GM21619 (cell line): ENCODE results near the gene AKAP12.

Source experiments
- ATAC-seq: cut with Tn5 transposase; IDR thresholded peaks from one replicate; pipeline ENCODE4 v1.9.1; 2021; ENCODE audit not compliant: unreplicated experiment

The AKAP12 gene

DNA sequence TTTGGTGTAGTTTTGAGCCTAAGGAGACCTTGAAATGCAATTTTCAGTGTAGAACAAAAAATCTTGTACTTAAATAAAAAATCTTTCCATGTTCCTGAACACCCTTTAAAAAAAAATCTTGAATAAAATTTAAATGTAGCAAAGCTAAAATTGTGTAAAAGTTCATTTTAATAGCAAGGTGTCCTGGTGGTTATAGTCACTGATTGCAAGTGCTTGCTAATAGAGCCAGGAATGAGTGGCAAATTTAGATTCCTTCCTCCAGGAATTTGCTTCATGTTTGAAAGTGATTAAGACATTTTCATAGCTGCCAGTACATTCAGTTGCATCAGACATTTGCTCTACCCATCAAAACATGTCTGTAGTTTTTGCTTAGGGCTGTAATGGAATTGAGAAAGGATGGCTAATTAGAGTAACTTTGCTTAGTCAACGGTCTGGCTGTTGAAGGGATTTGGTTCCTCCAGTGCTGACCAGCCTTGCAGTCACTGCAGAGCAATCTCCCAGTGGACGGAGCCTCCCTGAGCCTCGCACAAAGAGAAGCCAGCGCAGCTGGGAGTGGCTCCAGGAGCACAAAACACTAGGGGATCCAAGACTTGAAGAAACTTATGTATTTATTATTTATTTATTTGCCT, 36.5 kb downstream of the AKAP12 start:
- ATAC-seq = no peak

DNA sequence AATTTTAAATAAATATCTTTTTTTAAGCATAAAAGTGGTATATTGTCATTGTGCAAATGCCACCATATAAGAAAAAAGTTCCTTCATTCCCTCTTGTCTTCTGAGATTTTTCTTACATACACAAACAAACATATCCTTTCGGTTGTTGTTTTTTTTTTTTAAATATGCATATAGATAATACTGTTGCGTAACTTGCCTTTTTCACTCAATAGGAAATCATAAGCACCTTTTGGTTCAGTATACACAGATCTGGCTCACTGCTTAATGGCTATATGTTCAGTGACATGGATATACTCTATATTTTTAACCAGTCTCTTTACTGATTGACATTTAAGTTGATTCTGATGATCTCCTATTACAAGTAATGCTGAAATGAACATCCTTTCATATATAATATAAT, 40.1 kb downstream of the AKAP12 start:
- no peak for ATAC-seq

DNA sequence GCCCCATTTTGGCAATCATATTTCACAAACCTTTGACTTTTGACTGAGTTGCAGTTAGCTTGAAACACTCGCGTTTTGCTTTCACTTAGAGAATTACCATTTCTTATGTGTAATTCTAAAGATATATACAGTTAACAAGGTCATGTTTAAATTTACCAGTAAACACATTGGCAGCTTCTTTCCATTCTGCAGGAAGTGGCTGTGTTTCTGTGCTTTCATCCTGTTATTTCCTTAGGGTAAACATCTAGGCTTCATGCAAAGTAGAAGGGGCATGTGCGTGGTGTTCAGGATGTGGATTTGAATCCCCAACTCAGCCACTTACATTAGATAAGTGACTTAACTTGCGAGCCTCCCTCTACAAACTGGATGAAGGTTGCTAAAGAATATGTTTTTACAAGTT, 41.1 kb downstream of the AKAP12 start:
- no peak for ATAC-seq

DNA sequence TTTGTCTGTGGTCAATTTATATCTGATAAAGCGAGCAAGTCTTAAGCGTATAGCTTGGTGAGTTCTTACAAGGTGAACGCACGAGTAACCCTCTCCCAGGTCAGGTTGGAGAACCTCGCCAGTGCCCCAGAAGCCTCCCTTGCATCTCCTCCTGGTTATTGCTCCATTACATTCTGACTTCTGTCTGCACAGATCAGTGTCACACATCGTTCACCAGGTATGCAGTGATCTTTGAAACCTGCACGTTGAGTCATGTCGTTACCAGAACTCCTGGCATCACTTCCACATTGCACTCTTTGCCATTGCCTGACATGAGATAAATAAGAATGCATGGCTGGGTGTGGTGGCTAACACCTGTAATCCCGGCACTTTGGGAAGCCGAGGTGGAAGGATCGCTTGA, 44.2 kb downstream of the AKAP12 start:
- ATAC-seq = peak; percentile 51

DNA sequence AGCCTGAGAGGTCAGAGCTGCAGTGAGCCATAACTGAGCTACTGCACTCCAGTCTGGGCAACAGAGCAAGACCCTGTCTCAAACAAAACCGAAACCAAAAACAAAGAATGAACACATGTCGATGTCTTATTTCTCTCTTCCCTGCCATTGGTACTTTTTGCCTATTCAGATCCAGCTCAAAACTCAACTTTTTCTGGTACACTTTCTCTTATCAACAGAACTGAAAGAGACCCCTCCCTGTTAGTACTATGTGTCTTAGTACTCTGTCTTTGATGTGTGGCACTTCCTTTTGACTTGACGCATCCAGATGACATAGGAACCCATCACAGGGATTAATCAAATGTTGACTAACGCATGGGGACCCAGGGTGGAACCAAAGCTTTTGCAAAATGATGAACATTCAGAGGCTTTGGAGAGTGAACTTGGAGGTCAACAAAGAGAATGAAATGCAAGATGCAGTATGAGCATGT, 44.8 kb downstream of the AKAP12 start:
- peak; percentile 70 for ATAC-seq

DNA sequence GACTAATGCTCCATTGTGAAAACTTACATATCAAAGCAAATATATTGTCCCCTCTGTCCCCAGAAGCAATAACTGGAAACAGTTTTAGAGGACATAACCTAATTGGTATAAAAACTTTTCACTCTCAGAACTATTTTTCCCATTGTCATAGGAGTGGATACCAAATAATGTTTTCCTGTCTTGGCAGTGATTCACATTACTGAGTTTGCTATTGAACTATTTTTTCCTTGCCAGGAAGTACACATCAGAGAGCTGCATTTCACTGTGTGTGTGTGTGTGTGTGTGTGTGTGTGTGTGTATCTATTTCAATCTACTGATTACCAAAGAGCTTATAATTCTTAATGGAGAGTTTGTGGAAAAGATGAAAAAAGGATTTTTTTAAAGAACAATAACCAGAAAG, 45.4 kb downstream of the AKAP12 start:
- ATAC-seq = no peak

DNA sequence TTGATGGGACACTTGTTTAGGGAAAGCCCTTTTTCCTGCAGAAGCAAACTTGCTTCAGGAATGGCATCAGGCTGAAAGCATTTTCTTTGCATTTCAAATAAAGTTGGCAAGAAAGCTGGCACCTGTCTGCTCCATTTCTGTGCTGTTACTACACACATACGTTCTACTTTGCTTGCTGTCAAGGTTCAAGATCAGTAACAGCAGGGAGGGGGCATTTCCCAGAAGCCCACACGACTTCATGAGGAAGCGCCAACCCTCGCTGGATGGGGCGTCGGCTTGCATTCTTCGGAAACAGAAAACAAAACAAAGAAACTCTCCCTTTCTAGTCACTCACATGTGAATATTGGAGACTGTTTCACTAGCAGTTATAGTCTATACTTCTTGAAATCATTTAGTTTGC, 46.4 kb downstream of the AKAP12 start:
- ATAC-seq = no peak

DNA sequence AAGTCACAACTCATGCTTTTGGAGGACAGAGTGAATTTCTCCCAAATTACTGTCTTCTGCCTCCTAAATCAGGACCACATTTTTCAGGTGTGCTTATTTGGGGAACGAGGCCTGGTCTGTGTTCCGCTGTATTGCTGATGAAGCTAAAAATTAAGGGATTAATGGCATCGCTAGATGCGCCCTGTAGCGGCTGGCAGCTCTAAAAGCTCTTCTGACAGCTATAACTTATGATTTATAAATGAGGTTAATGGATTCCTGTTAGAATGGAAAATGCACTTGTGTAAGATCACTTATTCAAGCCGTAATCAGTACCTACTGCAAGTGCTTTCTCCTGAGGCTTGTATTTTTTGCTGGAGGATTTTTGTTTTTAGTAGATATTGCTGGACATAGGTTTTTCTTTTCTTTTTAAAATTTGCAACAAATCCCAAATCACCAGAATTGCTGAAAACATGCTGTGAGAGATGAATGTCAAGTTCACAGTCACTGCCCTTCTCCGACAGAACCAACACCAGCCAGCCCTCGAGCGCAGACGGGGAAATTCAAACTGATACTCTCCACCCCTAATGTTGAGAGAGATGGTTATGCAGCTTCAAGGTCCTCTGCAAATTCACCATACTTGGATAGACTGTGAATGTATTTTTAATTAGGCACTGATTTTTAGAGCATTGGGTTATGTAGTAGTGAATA, 49.1 kb downstream of the AKAP12 start:
- no peak for ATAC-seq

DNA sequence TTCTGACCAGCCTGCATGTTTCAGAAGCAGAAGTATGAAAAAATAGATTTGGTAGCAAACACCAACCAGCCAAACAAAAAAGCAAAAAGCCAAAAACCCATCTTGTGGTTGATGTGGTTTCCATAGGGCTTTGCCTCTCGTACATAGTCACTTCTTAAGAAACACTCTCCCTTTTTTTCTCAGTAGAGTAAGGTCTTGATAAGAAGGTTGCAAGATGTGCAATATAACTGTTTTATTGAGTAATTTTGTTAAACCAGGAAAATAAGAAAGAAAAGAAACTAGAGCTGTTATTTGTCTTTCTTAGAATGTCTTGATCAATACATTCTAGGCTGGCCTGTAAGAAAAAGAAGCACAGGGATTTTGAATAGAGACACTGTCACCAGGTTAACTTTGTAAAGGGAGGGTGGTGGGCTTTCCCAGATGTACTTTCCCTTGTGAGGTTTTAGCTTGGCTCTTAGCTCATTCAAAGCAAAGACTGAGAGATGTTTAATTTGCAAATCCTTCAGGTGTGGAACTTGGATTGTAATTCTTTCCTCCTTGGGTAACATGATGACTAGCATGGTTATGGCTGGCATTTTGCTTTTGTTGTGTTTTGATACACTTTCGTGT, 49.7 kb downstream of the AKAP12 start:
- no peak for ATAC-seq

DNA sequence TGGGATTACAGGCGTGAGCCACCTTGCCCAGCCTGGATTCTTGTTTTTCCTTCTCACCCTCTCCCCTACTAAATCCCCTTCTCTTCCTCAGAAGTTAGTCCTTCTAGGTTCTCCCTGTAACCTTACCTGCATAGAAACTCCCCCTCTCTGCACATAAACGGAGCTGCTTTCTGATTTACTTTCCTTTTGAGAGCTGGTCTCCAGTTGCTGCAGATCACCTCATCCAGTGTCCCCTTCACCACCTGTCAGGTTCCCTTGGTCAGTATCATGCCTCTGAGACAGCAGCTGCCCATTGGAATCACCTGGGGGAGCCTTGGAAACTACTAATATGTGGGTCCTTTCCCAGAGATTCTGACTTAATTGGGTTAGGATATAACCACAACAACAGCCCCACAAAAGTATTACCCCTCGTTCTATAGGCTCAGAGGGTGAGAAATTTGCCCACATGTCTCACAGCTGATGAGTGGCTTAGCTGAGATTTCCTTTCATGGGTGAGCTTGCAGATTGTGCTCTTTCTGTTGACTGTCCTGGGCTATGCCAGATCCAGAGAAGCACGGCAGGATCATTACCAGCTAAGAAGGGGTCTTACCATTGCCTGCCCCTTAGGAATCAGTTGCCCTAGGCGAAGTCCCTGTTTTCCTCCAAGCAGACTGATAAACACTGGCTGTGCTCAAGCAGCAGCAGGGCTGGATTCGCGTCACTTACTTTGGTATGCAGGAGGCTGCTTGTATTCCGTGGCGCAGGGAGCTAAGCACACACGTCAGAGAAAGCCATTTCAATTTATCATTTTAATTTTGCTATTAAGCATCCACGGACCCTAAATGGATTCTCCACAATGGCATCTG, 51.3 kb downstream of the AKAP12 start:
- no peak for ATAC-seq

DNA sequence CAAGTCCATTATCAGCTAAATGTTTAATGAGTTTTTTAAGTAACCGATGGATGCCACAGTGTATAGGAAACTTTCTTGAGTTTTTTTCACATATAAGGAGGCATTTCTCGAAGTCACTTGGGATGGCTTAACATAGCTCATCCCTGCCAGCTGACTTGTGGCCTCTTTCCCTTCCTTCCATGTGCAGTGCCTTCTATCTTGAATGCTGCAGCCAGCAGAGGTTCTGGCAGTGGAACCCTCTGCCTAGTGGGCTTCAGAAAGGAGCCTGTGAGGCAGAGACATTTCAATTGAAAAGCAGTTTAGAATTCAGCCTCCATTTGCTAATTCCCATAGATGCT, 51.9 kb downstream of the AKAP12 start:
- no peak for ATAC-seq

DNA sequence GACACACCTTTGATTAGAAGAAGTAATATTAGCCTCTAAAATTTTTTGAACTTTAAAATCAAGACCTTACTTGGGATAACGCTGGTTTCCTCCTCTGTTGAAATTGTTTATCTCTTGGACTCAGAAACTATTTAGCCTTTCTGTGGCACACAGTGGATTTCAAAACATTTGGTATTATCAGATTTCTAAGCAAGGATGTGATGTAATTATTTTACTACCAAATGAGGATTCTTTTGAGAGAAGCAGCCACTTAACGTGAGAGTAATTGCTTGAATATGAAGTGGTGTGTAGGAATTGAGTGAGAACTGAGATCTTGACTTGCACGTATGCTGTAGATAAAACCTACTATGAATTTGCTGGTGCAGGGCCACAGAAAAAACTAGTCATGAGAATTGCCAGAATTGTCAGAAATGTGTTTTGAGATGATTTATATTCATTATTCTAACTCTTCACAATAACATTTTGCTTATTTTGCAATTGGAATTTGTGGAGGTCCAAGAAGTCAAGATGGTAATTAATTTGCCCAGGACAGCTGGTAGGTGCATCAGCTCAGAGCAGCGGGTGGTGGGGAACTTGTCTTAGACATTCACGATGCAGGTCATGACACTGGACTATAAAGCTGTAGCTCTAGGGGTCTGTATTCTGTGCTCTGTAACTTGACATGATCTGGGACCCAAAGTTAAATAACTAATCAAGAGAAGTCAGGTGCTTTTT, 53.4 kb downstream of the AKAP12 start:
- ATAC-seq = no peak

DNA sequence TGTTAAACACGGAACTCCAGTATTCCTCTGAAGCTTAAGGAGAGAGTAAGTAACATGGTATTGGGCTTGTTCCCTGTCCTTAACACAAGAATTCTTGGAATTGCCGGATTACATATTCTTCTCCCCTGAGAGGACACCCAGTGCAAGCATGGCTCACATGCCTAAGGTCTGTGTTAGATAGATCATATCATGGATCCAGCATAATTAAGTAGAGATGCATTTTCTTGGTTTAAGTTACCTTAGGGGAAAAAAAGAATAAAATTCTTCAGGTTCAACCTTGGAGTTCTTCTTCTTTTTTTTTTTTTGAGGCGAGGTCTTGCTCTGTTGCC, 53.9 kb downstream of the AKAP12 start:
- ATAC-seq = no peak

DNA sequence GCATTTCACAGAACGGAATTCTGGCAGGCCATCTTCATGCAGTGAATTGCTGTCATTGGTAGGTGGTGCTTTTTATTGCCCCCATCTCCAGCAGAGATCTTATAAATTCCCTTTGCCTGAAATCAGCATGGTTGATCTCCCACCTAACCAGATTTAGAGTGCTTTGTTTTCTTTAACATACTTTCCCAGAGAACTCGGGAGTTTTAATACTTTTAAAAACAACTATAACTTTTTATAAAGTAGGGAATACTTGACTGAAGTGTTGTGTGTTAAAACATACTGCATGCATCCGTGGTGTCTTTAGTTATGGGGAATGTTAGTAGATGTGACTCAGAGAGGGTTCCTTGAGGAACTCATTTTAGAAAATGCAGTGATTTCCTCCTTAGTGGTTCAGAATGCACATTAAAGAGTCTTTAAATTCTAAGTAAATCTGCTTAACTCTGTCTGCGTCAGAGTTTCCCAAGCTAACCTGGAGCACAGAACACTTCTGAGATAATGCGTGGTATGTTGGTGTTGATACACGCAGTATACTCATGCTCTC, 54.9 kb downstream of the AKAP12 start:
- ATAC-seq = no peak

DNA sequence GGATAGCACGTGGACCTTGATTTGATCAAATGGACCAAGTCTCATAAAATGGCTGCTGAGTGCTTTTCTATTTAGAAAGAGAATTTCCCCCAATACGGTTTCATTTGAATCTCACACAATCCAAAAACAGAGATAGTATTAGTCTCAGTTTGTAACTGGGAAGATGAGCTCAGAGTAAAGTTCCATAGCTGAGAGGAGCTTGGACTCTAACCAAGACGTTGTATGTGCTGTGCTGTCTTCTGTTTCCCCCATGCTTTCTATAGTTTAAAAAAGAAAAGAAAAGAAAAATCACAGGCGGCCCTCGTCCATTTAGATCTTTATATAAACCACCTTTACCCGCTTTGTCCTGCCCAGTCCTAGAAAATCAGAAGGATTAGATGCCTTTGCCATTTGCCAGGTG, 58.1 kb downstream of the AKAP12 start:
- no peak for ATAC-seq

DNA sequence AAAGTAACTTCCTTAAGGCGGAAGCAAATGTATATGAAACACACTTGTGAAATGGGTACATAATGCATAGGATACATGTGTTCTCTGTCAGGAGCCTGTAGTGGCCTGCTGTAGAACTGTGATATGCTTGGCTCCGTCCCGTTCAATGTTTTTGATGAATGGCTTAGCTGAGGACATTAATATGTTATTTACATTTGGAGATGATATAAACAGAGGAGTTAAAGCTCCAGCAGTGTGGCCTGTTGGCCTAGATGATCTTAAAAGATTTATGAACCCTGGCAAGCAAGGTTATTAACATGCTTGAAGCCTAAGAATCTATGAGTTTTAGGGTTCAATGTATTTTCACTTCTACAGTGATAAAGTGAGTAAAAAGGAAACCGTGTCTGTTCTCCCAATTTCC, 59.2 kb downstream of the AKAP12 start:
- no peak for ATAC-seq

DNA sequence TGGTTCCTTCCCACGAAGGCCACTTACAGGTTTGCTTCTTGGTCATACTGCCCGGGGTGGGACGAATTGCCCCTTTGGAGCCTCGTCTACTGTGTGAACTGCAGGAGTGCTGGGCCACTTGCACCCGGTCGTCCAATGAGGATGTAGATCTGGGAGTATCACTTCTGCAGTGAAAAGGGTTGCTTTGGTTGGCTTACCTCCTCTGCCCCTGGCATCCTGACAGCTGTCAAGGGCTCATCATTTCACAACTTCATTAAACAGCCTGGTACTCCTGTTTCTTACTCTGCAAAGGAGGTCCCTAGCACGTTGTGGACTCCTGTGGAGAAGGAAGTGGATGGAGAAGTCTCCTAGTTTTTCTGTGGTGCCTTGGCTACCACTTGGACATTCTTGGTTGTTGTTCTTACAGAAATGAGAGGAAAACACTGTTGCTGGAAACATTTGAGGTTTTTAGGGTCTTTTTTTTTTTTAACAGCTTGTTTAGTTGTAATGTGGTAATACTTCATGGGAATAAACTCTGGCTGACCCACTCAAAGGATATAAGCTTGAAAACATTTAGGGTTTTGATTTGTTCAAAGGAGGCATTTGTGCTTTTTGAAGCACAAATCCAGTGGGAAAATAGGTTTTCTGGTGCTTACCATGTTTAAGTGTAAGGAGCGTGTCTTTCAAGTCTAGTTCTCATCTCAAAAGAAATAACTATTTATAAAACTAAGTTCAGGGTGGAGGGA, 60.7 kb downstream of the AKAP12 start:
- ATAC-seq = no peak

DNA sequence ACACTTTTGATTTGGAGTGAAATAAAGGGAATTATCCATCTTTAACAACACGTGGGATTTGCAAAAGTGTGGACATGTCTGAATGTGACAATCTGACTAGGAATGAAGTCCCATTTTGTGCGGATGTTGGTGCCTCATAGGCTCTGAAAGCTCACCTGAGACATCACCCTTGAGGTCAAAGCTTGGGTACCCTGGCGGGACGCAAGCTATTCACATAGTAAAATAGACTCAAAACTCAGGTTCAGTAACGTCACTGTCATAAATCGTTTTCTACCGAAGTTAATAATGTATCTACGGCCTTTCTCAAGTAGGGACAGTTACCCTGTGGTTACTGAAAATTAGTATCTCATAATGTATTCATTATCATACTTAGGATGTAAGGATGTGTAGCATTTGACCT, 61.8 kb downstream of the AKAP12 start:
- no peak for ATAC-seq

DNA sequence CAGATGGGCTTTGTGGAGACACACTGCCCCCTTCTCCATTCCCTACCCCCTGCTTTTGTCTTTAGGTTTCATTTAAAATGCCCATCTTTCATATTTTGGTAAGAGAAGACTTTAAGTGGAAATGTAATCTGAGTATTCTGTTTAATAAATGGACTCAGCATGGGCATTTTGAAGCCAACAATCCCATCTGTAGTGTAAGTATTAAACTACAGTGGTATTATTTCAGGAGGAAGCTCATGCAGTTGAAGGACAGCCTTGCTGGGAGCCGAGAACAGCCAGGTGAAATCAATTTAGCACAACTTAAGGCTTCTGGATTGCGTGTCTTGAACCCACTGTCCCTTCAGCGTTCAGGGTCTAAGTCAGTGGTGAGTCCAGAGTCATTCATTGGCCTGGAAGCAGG, 63.5 kb downstream of the AKAP12 start:
- no peak for ATAC-seq

DNA sequence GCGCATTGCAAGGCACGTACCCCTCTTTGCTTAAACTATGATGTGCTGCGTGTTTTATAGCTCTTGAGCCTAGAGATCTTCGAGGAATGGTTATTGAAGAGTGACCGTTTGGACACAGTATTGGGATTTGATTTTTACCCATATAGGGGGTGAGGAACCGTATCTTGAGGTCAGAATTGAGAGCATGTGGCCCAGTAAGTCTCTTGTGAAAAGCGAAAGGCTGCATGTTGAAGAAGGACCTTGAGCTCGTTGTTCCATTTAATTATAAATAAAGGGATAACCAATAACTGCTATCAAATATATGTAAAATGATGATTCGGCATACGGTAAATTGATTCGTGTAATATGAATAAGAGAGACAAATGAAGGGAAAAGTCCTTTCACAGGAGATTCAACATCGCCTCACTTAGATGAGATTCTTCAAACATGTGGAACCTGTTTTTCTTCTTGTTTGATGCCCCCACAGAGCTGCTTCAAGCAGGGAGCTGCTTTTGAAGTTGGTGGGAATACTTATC, 66.6 kb downstream of the AKAP12 start:
- ATAC-seq = no peak
